ENCODE results near the gene ADORA1. TPM values are rescaled to one million over a fixed set of nuclear protein-coding genes. Genes with fewer than 3 reads are reported as not detected.

The ADORA1 gene
- total RNA-seq, 5 donors from 2014 or later (not counting 1 experiment from before 2014, with no cell fraction given), result not detected

DNA sequence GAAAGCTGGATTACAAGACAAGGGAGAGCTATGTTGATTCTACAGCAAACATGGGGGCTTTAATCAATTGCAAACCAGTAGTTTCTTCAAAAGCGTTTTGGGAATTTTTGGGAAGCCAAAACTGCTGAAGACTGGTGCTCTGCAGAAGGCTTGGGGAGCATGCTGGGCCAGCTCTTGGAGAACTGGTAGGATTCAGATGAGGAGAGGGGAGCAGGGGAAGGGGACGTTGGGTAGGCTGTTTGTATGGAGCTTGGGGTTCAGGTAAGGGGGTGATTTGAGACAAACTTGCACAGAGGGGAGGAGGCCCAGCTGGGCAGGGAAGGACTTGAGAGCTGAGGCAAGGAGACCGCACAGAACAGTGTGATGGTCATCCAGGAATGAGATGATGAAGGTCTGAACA is 39.1 kb upstream of the ADORA1 start:
- H3K27ac ChIP-seq (ENCODE audit: low read length), result no peak overlapping the region
- H3K27me3 Mint-ChIP-seq, result peaks cover 24 to 27% of the 10 kb centered on the region in 2 donors
- no peaks in the 10 kb centered on the region for H3K4me1 ChIP-seq (ENCODE audit: control insufficient read depth in 1 of 2, extremely low read depth in 1 of 2, insufficient read depth in 2 of 2, low read length in 2 of 2)
- 80% methylated on average over 3 of the region's 3 CpGs for WGBS (ENCODE audit: insufficient coverage)
- no peaks in the 10 kb centered on the region for H3K36me3 ChIP-seq (ENCODE audit: control insufficient read depth in 2 of 2, extremely low read depth in 1 of 2, insufficient read depth in 1 of 2, low read length in 1 of 2)
- POLR2A ChIA-PET, result no interaction called here
- H3K27ac Mint-ChIP-seq, result no peak overlapping the region
- no peak overlapping the region for H3K4me3 ChIP-seq (ENCODE audit: control insufficient read depth in 1 of 2, extremely low read depth in 1 of 2, low read length in 1 of 2)
- H3K27me3 ChIP-seq (replicated peaks in 1 of 2; ENCODE audit: control insufficient read depth in 2 of 2, extremely low read depth in 1 of 2, insufficient read depth in 2 of 2, low read length in 1 of 2), result peaks cover 0 to 38% of the 10 kb centered on the region in 2 experiments
- no peaks in the 10 kb centered on the region for H3K9me3 Mint-ChIP-seq
- no peaks in the 10 kb centered on the region for H3K36me3 Mint-ChIP-seq
- no peaks in the 10 kb centered on the region for H3K9me3 ChIP-seq
- no peak for ATAC-seq (replicated peaks in 1 of 4)
- H3K4me1 Mint-ChIP-seq, result no peaks in the 10 kb centered on the region
- CTCF ChIA-PET, result no interaction called here
- no peak overlapping the region for H3K4me3 Mint-ChIP-seq
- DNase-seq, result no peak

DNA sequence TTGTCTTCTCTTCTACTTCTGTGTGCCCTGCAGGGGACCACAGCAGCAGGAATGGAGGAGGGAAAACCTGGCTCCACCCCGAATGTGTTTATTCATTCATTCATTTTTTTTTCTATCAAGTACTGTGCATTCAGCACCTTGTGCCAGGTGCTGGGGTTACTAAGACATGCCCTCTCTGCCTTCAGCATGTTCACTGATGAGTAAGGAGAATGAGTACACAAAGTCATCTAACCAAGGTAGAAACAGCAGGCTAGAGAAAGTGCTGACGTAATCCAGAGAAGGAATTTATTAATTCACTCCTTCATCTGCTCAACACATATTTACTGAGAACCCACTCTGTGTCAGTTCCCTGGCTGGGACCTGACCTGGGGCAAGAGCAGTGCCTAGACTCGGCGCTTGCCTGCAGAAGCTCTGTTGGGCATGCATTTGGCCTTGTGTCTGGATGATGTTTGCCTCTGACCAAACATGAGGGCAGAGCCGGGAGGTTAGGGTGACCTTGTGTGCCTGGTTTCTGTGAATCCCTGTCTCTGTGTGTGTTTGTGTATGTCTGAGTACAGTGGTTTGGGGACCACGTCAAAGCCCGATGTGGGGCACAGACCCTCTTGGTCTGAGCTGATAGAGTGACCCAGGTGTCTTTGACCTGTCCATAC is 38.4 kb upstream of the ADORA1 start:
- H3K27ac ChIP-seq (ENCODE audit: low read length), result no peak overlapping the region
- no peak for DNase-seq
- POLR2A ChIA-PET, result no interaction called here
- Mint-ChIP-seq H3K4me1 (no peaks in the 10 kb centered on the region), H3K36me3 (no peaks in the 10 kb centered on the region), H3K27me3 (peaks cover 24 to 27% of the 10 kb centered on the region in 2 donors), H3K4me3 (no peak overlapping the region), H3K9me3 (peaks cover 0 to 2% (median 0%) of the 10 kb centered on the region in 3 donors), H3K27ac (no peak overlapping the region)
- 75% methylated on average over 4 of the region's 7 CpGs for WGBS (ENCODE audit: insufficient coverage)
- H3K27me3 ChIP-seq (replicated peaks in 1 of 2; ENCODE audit: control insufficient read depth in 2 of 2, extremely low read depth in 1 of 2, insufficient read depth in 2 of 2, low read length in 1 of 2), result peaks cover 0 to 35% of the 10 kb centered on the region in 2 experiments
- H3K4me3 ChIP-seq (ENCODE audit: control insufficient read depth in 1 of 2, extremely low read depth in 1 of 2, low read length in 1 of 2), result no peak overlapping the region
- H3K36me3 ChIP-seq (ENCODE audit: control insufficient read depth in 2 of 2, extremely low read depth in 1 of 2, insufficient read depth in 1 of 2, low read length in 1 of 2), result no peaks in the 10 kb centered on the region
- H3K4me1 ChIP-seq (ENCODE audit: control insufficient read depth in 1 of 2, extremely low read depth in 1 of 2, insufficient read depth in 2 of 2, low read length in 2 of 2), result no peaks in the 10 kb centered on the region
- CTCF ChIA-PET, result no interaction called here
- no peak for ATAC-seq (replicated peaks in 1 of 4)
- H3K9me3 ChIP-seq, result no peaks in the 10 kb centered on the region

- ATAC-seq (replicated peaks in 1 of 4) (no peak), DNase-seq (no peak)
- Mint-ChIP-seq H3K36me3 (peaks cover 3% of the 10 kb centered on the region), H3K9me3 (peaks cover 4 to 6% (median 5%) of the 10 kb centered on the region in 3 donors), H3K27ac (no peak overlapping the region), H3K4me1 (no peaks in the 10 kb centered on the region), H3K4me3 (no peak overlapping the region), H3K27me3 (peaks cover 24 to 27% of the 10 kb centered on the region in 2 donors)
- CTCF ChIA-PET, result no interaction called here
- H3K36me3 ChIP-seq (ENCODE audit: control insufficient read depth in 2 of 2, extremely low read depth in 1 of 2, insufficient read depth in 1 of 2, low read length in 1 of 2), result no peaks in the 10 kb centered on the region
- 78% methylated on average over 5 of the region's 7 CpGs for WGBS (ENCODE audit: insufficient coverage)
- H3K4me1 ChIP-seq (ENCODE audit: control insufficient read depth in 1 of 2, extremely low read depth in 1 of 2, insufficient read depth in 2 of 2, low read length in 2 of 2), result no peaks in the 10 kb centered on the region
- H3K27ac ChIP-seq (ENCODE audit: low read length), result no peak overlapping the region
- POLR2A ChIA-PET, result no interaction called here
- no peak overlapping the region for H3K4me3 ChIP-seq (ENCODE audit: control insufficient read depth in 1 of 2, extremely low read depth in 1 of 2, low read length in 1 of 2)
- no peaks in the 10 kb centered on the region for H3K9me3 ChIP-seq
- H3K27me3 ChIP-seq (replicated peaks in 1 of 2; ENCODE audit: control insufficient read depth in 2 of 2, extremely low read depth in 1 of 2, insufficient read depth in 2 of 2, low read length in 1 of 2), result peaks cover 0 to 31% of the 10 kb centered on the region in 2 experiments
These were observed 37.9 kb upstream of the ADORA1 start for GRCh38 chr1:203089651-203090045.

DNA sequence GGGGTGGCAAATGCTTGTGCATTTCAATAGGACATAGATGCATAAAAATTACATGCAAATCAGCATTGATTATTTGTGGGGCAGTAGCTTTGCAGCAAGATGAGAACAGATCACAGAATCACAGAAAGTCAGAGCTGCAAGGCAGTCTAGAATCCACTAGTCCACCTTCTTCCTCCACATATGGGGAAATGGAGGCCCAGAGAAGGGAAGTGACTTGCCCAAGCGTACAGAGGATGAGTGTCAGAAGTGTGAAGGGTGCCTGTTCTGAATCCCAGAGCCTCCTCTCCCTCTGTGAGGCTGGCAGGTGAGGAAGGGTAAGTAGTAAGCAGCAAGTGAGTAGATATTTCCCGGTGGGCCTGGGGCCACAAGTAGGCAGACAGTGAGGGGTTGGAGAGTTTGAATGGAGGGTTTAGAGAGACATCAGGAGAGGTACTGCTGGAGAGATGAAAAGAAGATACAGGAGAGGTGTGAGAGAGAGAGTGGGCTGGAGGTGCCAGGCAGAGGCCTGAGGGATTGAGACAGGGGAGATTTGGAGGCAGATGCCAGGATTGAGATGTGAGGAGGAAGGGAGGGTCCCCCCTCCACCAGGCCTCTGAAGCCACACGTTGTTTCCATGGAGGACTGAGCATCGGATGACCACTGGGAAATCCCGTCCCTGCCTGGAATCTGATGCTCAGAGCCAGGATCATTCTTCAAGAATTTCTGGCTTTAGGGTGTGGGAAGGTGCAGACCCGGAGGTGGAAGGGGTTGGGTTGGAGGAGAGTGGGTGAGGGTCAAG is 36.9 kb upstream of the ADORA1 start:
- Mint-ChIP-seq H3K27me3 (peaks cover 27 to 28% of the 10 kb centered on the region in 2 donors), H3K4me1 (no peaks in the 10 kb centered on the region), H3K36me3 (peaks cover 3% of the 10 kb centered on the region), H3K27ac (no peak overlapping the region), H3K4me3 (no peak overlapping the region), H3K9me3 (peaks cover 10 to 16% (median 14%) of the 10 kb centered on the region in 3 donors)
- 69% methylated on average over 4 of the region's 6 CpGs for WGBS (ENCODE audit: insufficient coverage)
- ChIA-PET CTCF (interaction anchor here in 1 of 2 donors (0.7 kb wide), 1 partner anchor 1662 kb away, joined by 5 read pairs; no protein-coding TSS in a partner anchor), POLR2A (no interaction called here)
- Histone ChIP-seq H3K9me3 (no peaks in the 10 kb centered on the region), H3K4me1 (ENCODE audit: control insufficient read depth in 1 of 2, extremely low read depth in 1 of 2, insufficient read depth in 2 of 2, low read length in 2 of 2) (no peaks in the 10 kb centered on the region), H3K36me3 (ENCODE audit: control insufficient read depth in 2 of 2, extremely low read depth in 1 of 2, insufficient read depth in 1 of 2, low read length in 1 of 2) (no peaks in the 10 kb centered on the region), H3K4me3 (ENCODE audit: control insufficient read depth in 1 of 2, extremely low read depth in 1 of 2, low read length in 1 of 2) (no peak overlapping the region), H3K27me3 (replicated peaks in 1 of 2; ENCODE audit: control insufficient read depth in 2 of 2, extremely low read depth in 1 of 2, insufficient read depth in 2 of 2, low read length in 1 of 2) (peaks cover 0 to 29% of the 10 kb centered on the region in 2 experiments), H3K27ac (ENCODE audit: low read length) (no peak overlapping the region)
- DNase-seq, result no peak
- ATAC-seq (replicated peaks in 1 of 4), result no peak

- Histone ChIP-seq H3K4me3 (ENCODE audit: control insufficient read depth in 1 of 2, extremely low read depth in 1 of 2, low read length in 1 of 2) (no peak overlapping the region), H3K9me3 (no peaks in the 10 kb centered on the region), H3K27me3 (replicated peaks in 1 of 2; ENCODE audit: control insufficient read depth in 2 of 2, extremely low read depth in 1 of 2, insufficient read depth in 2 of 2, low read length in 1 of 2) (peaks cover 0 to 26% of the 10 kb centered on the region in 2 experiments), H3K27ac (ENCODE audit: low read length) (no peak overlapping the region), H3K36me3 (ENCODE audit: control insufficient read depth in 2 of 2, extremely low read depth in 1 of 2, insufficient read depth in 1 of 2, low read length in 1 of 2) (no peaks in the 10 kb centered on the region), H3K4me1 (ENCODE audit: control insufficient read depth in 1 of 2, extremely low read depth in 1 of 2, insufficient read depth in 2 of 2, low read length in 2 of 2) (no peaks in the 10 kb centered on the region)
- WGBS (ENCODE audit: insufficient coverage), result 86% methylated on average over 3 of the region's 4 CpGs
- Mint-ChIP-seq H3K27me3 (peaks cover 27 to 31% of the 10 kb centered on the region in 2 donors), H3K36me3 (peaks cover 3% of the 10 kb centered on the region), H3K27ac (no peak overlapping the region), H3K9me3 (peaks cover 10 to 21% (median 20%) of the 10 kb centered on the region in 3 donors), H3K4me3 (no peak overlapping the region), H3K4me1 (no peaks in the 10 kb centered on the region)
- no peak for ATAC-seq (replicated peaks in 1 of 4)
- POLR2A ChIA-PET, result no interaction called here
- DNase-seq, result no peak
- CTCF ChIA-PET, result interaction anchor here in 1 of 2 donors (0.7 kb wide), 1 partner anchor 1662 kb away, joined by 5 read pairs; no protein-coding TSS in a partner anchor
These were observed 36.4 kb upstream of the ADORA1 start for GRCh38 chr1:203091199-203091477.

DNA sequence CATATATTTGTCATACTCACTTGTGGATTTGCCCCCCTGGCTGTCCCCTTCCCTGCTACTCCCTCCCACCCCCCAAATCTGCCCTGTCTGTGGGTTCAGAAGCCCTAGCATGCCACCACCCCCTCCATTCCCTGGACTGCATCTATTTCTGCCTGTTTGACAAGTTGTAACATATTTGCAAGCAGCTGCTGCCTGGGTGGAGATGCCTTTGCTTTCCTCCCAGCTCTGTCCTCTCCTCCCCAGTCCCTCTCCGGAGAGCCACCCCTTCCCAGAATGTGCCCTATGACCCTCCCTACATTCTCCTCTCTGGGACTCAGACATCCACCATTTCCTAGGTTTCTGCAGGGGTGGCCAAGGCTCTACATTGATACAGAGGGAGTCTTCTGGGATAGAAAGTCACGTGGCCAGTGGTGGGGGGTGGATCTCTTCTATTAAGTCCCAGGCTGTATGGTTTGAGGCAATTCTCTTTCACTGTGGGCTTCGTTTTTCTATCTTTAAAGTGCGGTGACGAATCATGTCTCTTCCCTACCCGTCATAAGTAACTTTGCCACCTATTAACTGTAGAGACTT is 35.7 kb upstream of the ADORA1 start:
- ChIA-PET CTCF (no interaction called here), POLR2A (no interaction called here)
- Mint-ChIP-seq H3K4me1 (no peaks in the 10 kb centered on the region), H3K4me3 (no peak overlapping the region), H3K27me3 (peaks cover 27 to 33% of the 10 kb centered on the region in 2 donors), H3K27ac (no peak overlapping the region), H3K9me3 (peaks cover 10 to 23% (median 21%) of the 10 kb centered on the region in 3 donors), H3K36me3 (peaks cover 3% of the 10 kb centered on the region)
- H3K27me3 ChIP-seq (replicated peaks in 1 of 2; ENCODE audit: control insufficient read depth in 2 of 2, extremely low read depth in 1 of 2, insufficient read depth in 2 of 2, low read length in 1 of 2), result peaks cover 0 to 26% of the 10 kb centered on the region in 2 experiments
- no peaks in the 10 kb centered on the region for H3K9me3 ChIP-seq
- no peaks in the 10 kb centered on the region for H3K4me1 ChIP-seq (ENCODE audit: control insufficient read depth in 1 of 2, extremely low read depth in 1 of 2, insufficient read depth in 2 of 2, low read length in 2 of 2)
- no peak overlapping the region for H3K4me3 ChIP-seq (ENCODE audit: control insufficient read depth in 1 of 2, extremely low read depth in 1 of 2, low read length in 1 of 2)
- no peaks in the 10 kb centered on the region for H3K36me3 ChIP-seq (ENCODE audit: control insufficient read depth in 2 of 2, extremely low read depth in 1 of 2, insufficient read depth in 1 of 2, low read length in 1 of 2)
- no peak for DNase-seq
- 78% methylated on average over 4 of the region's 6 CpGs for WGBS (ENCODE audit: insufficient coverage)
- no peak for ATAC-seq (replicated peaks in 1 of 4)
- no peak overlapping the region for H3K27ac ChIP-seq (ENCODE audit: low read length)

All from T-cell (primary cell).